ENCODE data around the gene ARFGEF3. TPM values are rescaled to one million over a fixed set of nuclear protein-coding genes. Genes with fewer than 3 reads are reported as not detected.

ARFGEF3 gene
- total RNA-seq, 2 experiments from 2014 or later = 0.07 to 0.15 TPM

Other genes with a start within 250 kb of the ARFGEF3 start
- 10 to 100 TPM; 11.8 to 13.4 TPM for gene PERP, start 54.5 kb upstream of the ARFGEF3 start, total RNA-seq
- gene PBOV1, start 56.6 kb downstream of the ARFGEF3 start, total RNA-seq = not detected
- not detected for gene SMIM28, start 216.0 kb downstream of the ARFGEF3 start, total RNA-seq
- 10 to 100 TPM; 37.2 to 43.1 TPM for gene HEBP2, start 242.3 kb downstream of the ARFGEF3 start, total RNA-seq